CD4-positive, alpha-beta T cell (primary cell): ENCODE data around the gene LDLRAP1. TPM values are rescaled to one million over a fixed set of nuclear protein-coding genes. Genes with fewer than 3 reads are reported as not detected.

Source experiments
- ATAC-seq: fragments of 200-7000 bp; cut with Tn5 transposase; one replicate; pipeline ENCODE4 v1.10.0; 2022; ENCODE audit warnings: mild to moderate bottlenecking; ENCODE audit not compliant: poor library complexity
- CTCF ChIA-PET: fragments of 350-600 bp; sonication (Branson Sonifier 250); formaldehyde crosslinking; loops from one replicate; lab custom pipeline; 2021; ENCODE audit warnings: antibody characterized with exemption, inconsistent platforms; lab: Charles Lee
- POLR2A ChIA-PET: fragments of 350-600 bp; sonication (Branson Sonifier 250); formaldehyde crosslinking; loops from one replicate; lab custom pipeline; 2021; ENCODE audit warnings: antibody characterized with exemption, inconsistent platforms; lab: Charles Lee
- DNase-seq, 14 experiments: peaks; one replicate each; pipeline ENCODE4 v3.0.0-alpha.2; 2013 to 2020; ENCODE audit warnings: mixed read lengths in 2 of 14
- H3K27ac ChIP-seq, 2 donors: one replicate each; pipeline versions ENCODE4 v1.5.1 to v1.7.0; 2013; ENCODE audit warnings: low read length in 2 of 2, low read depth in 1 of 2, mild to moderate bottlenecking in 1 of 2
- H3K27me3 ChIP-seq, 2 experiments: 1 replicate in 1 of 2; 2 replicates in 1 of 2; pipeline versions ENCODE4 v1.6.1 to v1.7.0; 2013; ENCODE audit warnings: low read length in 2 of 2, control low read depth in 1 of 2, mild to moderate bottlenecking in 1 of 2, moderate library complexity in 1 of 2; ENCODE audit not compliant: insufficient read depth in 2 of 2, control insufficient read depth in 1 of 2
- H3K36me3 ChIP-seq: one replicate; pipeline ENCODE4 v1.6.1; 2013; ENCODE audit warnings: low read length, control low read depth; ENCODE audit not compliant: insufficient read depth
- H3K4me1 ChIP-seq: one replicate; pipeline ENCODE4 v1.6.1; 2013; ENCODE audit warnings: low read length, control low read depth; ENCODE audit not compliant: insufficient read depth
- H3K4me3 ChIP-seq: one replicate; pipeline ENCODE4 v1.5.1; 2013; ENCODE audit warnings: mild to moderate bottlenecking, low read length, moderate library complexity
- H3K9me3 ChIP-seq, 2 experiments: 1 replicate in 1 of 2; 2 replicates in 1 of 2; pipeline versions ENCODE4 v1.6.1 to v1.7.0; 2013; ENCODE audit warnings: low read length in 2 of 2, mild to moderate bottlenecking in 2 of 2, control low read depth in 1 of 2, moderate library complexity in 1 of 2; ENCODE audit not compliant: control insufficient read depth in 1 of 2, insufficient read depth in 1 of 2
- H3K27ac Mint-ChIP-seq: one replicate; pipeline ENCODE4 v1.8.0; 2020; ENCODE audit warnings: mixed read lengths
- H3K27me3 Mint-ChIP-seq: one replicate; pipeline ENCODE4 v1.8.0; 2021; ENCODE audit warnings: mixed read lengths
- H3K36me3 Mint-ChIP-seq: one replicate; pipeline ENCODE4 v1.8.0; 2021; ENCODE audit warnings: low read depth, mixed read lengths
- H3K4me1 Mint-ChIP-seq: one replicate; pipeline ENCODE4 v1.8.0; 2021; ENCODE audit warnings: low read depth, mixed read lengths
- H3K4me3 Mint-ChIP-seq: one replicate; pipeline ENCODE4 v1.8.0; 2020; ENCODE audit warnings: mild to moderate bottlenecking, mixed read lengths
- H3K9me3 Mint-ChIP-seq: one replicate; pipeline ENCODE4 v1.8.0; 2020; ENCODE audit warnings: mixed read lengths
- intact Hi-C, 2 experiments: fragments of 100-400 bp; cut with DNase I in 1 of 2; cut with micrococcal nuclease in 1 of 2; formaldehyde crosslinking; loops; one replicate each; pipeline versions ENCODE4 v1.15.1 to v1.9.0; 2023 to 2025; cut with DNase I, micrococcal nuclease
- total RNA-seq, 174 experiments: library from RNA in 2 of 174; stranded (reverse) in 2 of 174; gene quantifications; one replicate each; pipeline ENCODE4 v1.2.3 and lab custom pipeline; 2021 to 2026
- TF ChIP-seq, protein P1 (sequence below): fragments of 200-600 bp; IDR thresholded peaks from one replicate; pipeline ENCODE4 v1.8.0; 2022; ENCODE audit warnings: antibody characterized with exemption, mild to moderate bottlenecking

The LDLRAP1 gene
- total RNA-seq, 2 experiments from 2014 or later, result 70.5 to 73.5 TPM

DNA sequence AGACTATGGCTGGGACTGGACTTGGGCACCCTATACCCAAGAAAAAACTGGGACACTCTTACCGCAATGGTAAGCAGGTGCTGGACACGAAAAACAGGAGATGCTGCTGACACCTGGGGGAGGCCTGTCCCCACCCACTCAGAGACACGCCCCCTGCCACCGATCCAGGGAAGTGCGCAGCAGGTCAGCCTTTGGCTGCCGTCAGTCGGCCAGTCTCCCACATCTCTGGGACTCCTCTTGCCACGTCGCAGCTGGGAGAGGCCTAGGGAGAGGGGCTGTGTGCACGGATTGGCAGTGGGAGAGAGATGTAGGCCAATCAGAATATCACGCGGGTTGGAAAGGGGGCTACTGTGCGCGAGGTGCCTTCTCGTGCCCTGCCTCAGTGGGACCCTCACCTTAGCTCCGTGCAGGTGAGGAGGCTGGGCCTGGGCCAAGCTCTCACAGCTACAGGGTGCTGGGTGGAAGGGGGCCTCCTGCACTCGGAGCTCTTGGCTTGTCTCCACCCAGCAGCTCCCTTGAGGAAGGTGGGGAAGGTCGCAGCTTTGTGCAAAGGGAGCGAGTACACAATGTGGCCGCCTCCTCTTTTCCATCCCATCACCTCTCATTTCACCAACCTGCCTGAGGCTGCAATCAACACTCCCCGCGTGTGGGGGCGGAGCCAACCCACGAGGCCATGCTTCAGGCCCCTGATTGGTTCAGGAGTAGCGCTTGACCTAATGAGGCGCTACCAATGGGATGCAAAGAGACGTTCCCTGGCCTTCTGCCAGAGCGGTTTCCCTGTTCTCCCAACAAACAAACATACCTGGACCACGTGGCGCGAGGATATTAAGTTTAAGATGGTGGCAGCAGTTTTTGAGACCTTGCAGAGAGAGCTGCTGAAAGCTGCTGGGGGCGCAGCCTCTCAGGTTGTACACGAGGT, 25.7 kb upstream of the LDLRAP1 start:
- no peaks in the 10 kb centered on the region for H3K36me3 Mint-ChIP-seq
- Histone ChIP-seq H3K27ac (no peak overlapping the region), H3K27me3 (no peaks in the 10 kb centered on the region), H3K9me3 (peaks cover 0 to 3% of the 10 kb centered on the region in 2 experiments), H3K36me3 (no peaks in the 10 kb centered on the region), H3K4me3 (no peak overlapping the region), H3K4me1 (peaks cover 8% of the 10 kb centered on the region)
- ChIA-PET POLR2A (no interaction called here), CTCF (interaction anchor here (3.8 kb wide), 1 partner anchor 14 kb away, joined by 15 read pairs; no protein-coding TSS in a partner anchor)
- no peak overlapping the region for H3K4me3 Mint-ChIP-seq
- no peaks in the 10 kb centered on the region for H3K27me3 Mint-ChIP-seq
- peaks cover 10% of the 10 kb centered on the region for H3K4me1 Mint-ChIP-seq
- TF ChIP-seq, protein P1, sequence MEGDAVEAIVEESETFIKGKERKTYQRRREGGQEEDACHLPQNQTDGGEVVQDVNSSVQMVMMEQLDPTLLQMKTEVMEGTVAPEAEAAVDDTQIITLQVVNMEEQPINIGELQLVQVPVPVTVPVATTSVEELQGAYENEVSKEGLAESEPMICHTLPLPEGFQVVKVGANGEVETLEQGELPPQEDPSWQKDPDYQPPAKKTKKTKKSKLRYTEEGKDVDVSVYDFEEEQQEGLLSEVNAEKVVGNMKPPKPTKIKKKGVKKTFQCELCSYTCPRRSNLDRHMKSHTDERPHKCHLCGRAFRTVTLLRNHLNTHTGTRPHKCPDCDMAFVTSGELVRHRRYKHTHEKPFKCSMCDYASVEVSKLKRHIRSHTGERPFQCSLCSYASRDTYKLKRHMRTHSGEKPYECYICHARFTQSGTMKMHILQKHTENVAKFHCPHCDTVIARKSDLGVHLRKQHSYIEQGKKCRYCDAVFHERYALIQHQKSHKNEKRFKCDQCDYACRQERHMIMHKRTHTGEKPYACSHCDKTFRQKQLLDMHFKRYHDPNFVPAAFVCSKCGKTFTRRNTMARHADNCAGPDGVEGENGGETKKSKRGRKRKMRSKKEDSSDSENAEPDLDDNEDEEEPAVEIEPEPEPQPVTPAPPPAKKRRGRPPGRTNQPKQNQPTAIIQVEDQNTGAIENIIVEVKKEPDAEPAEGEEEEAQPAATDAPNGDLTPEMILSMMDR, result no peak
- intact Hi-C loops, result no loop called here
- no peak overlapping the region for H3K27ac Mint-ChIP-seq
- DNase-seq (no peak), ATAC-seq (no peak)
- no peaks in the 10 kb centered on the region for H3K9me3 Mint-ChIP-seq

DNA sequence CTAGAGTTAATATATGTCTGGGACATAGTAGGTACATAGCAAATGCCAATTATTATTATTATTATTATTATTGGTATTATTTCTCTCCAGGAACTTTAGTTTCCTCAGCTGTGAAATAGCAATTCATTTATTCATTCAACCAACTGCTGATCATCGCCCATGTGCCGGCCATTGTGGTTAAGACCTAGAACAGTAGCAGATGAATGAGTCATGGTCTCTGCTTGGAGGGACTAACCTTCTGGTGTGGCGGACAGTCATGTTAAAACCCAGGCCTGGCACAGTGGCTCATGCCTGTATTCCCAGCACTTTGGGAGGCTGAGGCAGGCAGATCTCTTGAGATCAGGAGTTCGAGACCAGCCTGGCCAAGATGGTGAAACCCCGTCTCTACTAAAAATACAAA, 23.8 kb upstream of the LDLRAP1 start:
- no peaks in the 10 kb centered on the region for H3K9me3 Mint-ChIP-seq
- DNase-seq, result no peak
- ChIA-PET POLR2A (interaction anchor here (1.7 to 3.4 kb wide), 2 partner anchors 14 to 34 kb away, joined by 4 to 34 read pairs; no protein-coding TSS in a partner anchor), CTCF (interaction anchor here (0.7 to 3.8 kb wide), 3 partner anchors 15 to 18 kb away, joined by 3 to 15 read pairs (median 8); no protein-coding TSS in a partner anchor)
- no peaks in the 10 kb centered on the region for H3K27me3 ChIP-seq
- no peak overlapping the region for H3K27ac ChIP-seq
- intact Hi-C loops, result loop anchor here (5.0 kb wide), 3 partner anchors 112 to 293 kb away; no protein-coding TSS in a partner anchor
- no peaks in the 10 kb centered on the region for H3K36me3 ChIP-seq
- H3K4me3 Mint-ChIP-seq, result no peak overlapping the region
- TF ChIP-seq, protein P1, result no peak
- H3K9me3 ChIP-seq, result no peaks in the 10 kb centered on the region
- H3K36me3 Mint-ChIP-seq, result no peaks in the 10 kb centered on the region
- no peak overlapping the region for H3K4me3 ChIP-seq
- no peak overlapping the region for H3K27ac Mint-ChIP-seq
- H3K4me1 ChIP-seq, result peaks cover 8% of the 10 kb centered on the region
- no peaks in the 10 kb centered on the region for H3K27me3 Mint-ChIP-seq
- peaks cover 10% of the 10 kb centered on the region for H3K4me1 Mint-ChIP-seq
- no peak for ATAC-seq

DNA sequence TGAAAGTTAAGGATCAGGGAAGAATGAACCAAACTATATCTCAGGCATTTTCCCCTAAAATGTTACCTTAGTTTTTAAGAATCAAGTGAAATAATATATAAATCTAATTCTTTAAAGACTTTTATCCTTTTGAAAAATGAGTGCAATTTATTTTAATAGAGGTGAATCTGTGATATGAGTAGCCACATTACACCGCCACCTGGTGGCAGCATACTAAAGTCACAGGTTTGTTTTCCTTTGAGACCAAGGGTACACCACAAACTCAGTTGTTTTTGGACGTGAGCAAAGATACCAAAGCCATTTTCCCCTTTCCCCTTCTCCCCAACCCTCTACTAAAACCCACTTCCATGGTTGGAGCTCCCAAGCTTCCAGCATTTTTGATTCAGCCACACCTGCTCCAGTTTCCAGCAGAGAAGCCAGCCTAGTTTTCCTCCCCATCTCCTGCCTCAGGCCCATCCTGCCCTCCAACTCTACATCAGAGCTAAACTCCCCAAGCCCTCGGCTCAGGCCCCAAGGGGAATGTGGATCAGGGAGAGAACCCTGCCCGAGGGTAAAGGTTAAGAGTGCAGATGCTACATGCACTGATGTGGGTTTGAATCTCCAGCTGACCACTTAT, 22.9 kb upstream of the LDLRAP1 start:
- POLR2A ChIA-PET, result interaction anchor here (0.8 to 3.4 kb wide), 6 partner anchors 15 to 273 kb away, joined by 3 to 34 read pairs (median 4); partner anchors contain the start of gene RSRP1
- Mint-ChIP-seq H3K4me3 (no peak overlapping the region), H3K4me1 (peaks cover 10% of the 10 kb centered on the region), H3K27me3 (no peaks in the 10 kb centered on the region), H3K9me3 (no peaks in the 10 kb centered on the region), H3K36me3 (no peaks in the 10 kb centered on the region), H3K27ac (peak overlapping the region; percentile 47)
- H3K36me3 ChIP-seq, result no peaks in the 10 kb centered on the region
- DNase-seq (peak; percentile 58 to 89 (median 72)), ATAC-seq (peak; percentile 72)
- no peaks in the 10 kb centered on the region for H3K9me3 ChIP-seq
- H3K27ac ChIP-seq, result no peak overlapping the region
- no peaks in the 10 kb centered on the region for H3K27me3 ChIP-seq
- TF ChIP-seq, protein P1, result peak; percentile 84
- peaks cover 8% of the 10 kb centered on the region for H3K4me1 ChIP-seq
- no peak overlapping the region for H3K4me3 ChIP-seq
- CTCF ChIA-PET, result interaction anchor here (0.6 to 3.8 kb wide), 9 partner anchors 8 to 290 kb away, joined by 3 to 15 read pairs (median 3); no protein-coding TSS in a partner anchor
- intact Hi-C loops, result loop anchor here (1.0 to 5.0 kb wide), 4 partner anchors 17 to 292 kb away; no protein-coding TSS in a partner anchor
